GM12801 (cell line): ENCODE results near the gene STX19.

Source experiments
- CTCF ChIP-seq: IDR thresholded peaks from one replicate; pipeline ENCODE4 v1.5.1; 2011; ENCODE audit warnings: control low read depth; ENCODE audit not compliant: insufficient read length; ENCODE audit errors: extremely low read depth

Gene STX19

GRCh38 chr3:93983408-93983807, 45.0 kb downstream of the STX19 start:
- TF ChIP-seq CTCF: no peak

GRCh38 chr3:93981649-93982048, 46.7 kb downstream of the STX19 start:
- no peak for TF ChIP-seq CTCF

GRCh38 chr3:93979850-93980676, 48.3 kb downstream of the STX19 start, which contains the start of gene ARL13B:
Gene ARL13B (plus strand): TSS chr3:93980155. CDS start chr3:93980424, 269 bp downstream.
- no peak for TF ChIP-seq CTCF

DNA sequence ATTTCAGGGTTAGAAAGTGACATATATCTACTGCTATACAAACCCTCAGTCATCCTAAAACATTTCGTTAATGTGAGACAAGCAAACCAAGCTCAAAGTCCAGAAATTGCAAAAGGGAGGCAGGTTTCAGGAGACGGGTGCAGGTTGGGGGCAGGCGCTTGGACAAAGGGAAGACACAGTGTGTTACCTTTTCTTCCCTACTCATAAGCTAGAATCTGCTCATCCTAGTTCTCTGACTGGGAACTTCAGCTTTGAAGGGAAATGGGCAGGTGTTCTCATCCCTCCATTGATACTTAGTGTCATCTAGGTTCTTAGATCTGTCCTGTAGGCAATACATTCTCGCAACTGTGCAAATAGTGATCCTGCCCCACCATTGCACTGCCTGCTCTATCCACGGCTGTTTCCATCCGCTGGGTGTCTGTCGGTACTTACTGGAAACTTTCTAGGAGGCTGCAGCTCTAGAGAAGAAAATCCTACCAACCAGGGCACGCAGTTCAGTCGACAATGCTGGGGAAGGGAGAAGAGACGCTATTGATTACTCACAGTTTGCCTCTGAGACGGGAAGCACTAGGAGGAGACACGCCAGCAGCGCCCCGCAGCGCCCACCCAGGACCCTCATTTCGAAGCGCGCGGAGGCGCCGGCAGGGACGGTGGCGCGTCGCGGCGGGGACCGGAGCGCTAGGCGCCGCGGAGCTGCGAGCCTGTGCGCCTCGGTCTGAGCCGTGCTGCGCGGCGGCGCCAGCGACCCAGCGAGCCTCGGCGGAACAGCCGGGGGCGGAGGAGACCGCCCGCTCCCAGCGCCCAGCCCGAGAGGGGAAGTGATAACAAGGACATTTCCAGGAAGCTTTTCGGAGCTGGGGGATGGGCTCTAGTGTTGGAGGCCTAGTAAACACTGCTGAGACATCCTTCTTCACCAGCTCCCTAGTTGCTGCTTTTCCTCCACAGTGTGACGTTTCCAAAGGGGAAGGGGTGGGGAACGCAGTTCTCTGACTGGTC, 55.0 kb downstream of the STX19 start, which contains the start of gene PROS1:
PROS1 (minus strand) TSS at position 766 of the 996 bp plus-strand sequence; CDS start at position 619, 147 bp downstream.
- TF ChIP-seq CTCF: no peak

DNA sequence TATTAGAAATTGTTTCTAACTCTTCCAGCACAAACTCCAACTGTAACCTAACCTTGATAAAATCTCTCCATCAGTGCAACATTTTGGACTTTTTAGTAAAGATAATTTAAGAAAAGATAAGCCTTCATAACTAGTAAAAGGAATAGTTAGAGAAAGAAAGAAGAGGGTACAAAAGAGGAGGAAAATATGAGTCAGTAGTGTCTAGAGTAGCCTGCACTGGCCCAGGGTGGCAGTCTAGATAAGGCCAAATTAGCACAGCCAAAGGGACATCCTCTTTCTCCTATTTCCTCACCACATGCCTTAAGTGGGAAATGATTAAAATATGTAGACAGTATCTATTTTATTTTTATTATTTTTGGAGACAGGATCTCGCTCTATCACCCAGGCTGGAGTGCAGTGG, 58.4 kb downstream of the STX19 start:
- no peak for TF ChIP-seq CTCF

- no peak for TF ChIP-seq CTCF
Observed at GRCh38 chr3:93969443-93969842, 59.0 kb downstream of the STX19 start.
